RCC 7860 (cell line): ENCODE measurements around the gene FZD2.

Experiments used
- DNase-seq: peaks from one replicate; pipeline ENCODE4 v3.0.0-alpha.2; 2015; ENCODE audit warnings: low spot score
- FAIRE-seq: peaks from 2 replicates; lab custom pipeline; 2012; peaks lifted over from hg19 to GRCh38; lab: Jason Lieb, UNC

The FZD2 gene

DNA sequence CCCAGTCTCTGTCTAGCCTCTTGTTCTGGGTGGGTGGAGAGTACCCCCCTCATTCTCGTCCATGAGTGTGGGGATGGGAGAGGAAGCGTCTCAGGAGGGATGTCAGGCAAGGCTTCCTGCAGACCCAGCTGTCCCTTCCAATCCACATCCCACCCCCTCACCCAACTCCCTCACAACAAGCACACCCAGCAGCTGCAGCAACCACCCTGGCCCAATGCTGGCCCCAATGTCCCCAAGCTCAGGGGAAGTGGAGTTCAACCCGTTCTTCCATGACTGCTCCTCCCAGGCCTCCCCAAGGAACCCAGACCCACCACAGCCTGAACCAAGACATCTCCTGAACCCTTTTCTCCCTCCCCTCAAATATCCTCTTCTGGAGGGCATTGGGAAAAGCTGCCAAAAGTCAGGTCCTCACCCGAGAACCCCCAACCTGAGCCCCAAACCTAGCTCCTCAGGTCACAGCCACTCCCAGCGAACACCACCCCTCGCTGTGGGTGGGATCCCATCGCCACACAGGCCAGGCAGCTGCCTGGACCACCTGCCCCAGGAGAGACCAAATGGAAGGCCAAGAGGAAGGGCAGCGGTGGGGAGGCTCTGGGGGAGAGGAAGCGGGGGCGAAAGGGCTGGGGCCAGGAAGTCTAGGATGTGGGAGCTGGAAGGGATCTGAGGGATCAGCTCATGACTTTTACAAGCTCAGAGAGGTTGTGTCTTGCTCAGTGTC is 47.6 kb downstream of the FZD2 start:
- DNase-seq: no peak
- FAIRE-seq: no peak

GRCh38 chr17:44606658-44607057 is 49.4 kb downstream of the FZD2 start:
- no peak for FAIRE-seq
- DNase-seq: no peak

DNA sequence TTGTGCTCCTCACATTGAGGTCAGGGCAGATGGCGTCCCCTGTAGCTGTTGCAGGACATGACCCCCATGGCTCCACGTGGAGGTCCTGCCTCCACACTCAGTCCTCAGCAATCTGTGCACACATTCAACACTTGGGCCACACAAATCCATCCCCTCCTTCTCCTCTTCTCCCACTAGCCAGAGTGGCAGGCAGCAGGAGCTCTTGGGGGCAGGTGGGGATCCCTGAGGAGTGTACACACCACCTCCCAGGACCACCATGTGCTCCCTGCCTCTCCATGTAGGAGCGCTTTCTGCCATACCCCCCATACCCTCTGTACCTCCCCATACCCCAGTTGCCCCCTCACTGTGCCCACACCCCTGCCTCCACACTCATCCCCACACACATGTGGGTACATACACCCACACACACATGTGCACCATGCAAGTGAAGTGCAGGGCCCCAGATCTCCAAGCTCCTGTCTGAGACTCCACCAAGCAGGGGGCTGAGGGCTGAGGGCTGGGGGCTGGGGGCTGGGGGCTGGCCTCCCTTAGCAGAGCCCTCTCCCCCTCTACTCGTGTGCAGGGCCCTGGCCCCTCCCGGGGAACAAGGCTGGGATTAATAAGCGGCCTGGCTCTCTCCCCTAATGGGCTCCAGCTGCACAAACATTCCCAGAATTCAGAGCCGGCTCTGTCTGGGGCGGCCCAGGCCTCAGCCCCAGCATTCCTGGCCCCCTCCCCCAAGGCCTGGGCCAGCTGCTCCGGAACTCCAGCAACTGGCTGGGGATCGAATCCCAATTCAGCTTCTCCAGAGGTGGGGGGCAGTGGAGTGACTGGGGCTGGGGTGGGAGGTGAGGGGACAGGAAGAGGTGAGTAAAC is 50.8 kb downstream of the FZD2 start:
- DNase-seq (no peak), FAIRE-seq (no peak)

DNA sequence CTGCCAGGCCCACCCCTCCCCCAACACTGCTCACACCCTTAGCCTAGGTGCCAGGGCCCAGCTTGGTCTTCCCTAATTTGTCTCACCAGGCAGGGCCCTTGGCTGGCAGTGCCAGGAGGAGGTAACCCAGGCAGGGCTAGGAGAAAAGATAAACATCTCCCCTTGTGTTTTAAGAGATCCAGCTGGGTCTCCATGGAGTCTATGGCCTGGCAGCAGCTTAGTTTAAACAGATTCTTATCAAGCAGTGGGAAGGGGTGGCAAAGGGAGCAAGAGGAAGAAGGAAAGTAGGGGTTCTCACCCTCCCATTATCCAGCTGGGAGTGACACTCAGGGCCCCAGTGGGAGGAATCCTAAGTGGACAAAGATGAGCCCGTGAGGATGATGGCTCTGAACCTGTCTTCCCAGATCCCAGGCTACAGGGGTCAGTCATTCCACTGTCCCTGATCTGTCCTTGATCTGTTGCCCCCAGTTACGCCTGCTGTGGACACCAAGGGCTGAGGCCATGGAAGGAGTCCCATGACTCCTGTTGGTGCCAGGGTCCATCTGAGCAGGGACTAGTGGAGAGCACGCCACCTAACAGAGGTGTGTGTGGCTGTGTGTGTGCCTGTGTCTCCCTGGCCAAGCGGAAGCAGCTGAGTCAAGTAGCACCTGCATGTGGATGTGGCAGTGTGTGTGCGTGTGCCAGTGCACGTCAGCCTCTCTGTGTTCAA is 51.6 kb downstream of the FZD2 start:
- no peak for DNase-seq
- no peak for FAIRE-seq

DNA sequence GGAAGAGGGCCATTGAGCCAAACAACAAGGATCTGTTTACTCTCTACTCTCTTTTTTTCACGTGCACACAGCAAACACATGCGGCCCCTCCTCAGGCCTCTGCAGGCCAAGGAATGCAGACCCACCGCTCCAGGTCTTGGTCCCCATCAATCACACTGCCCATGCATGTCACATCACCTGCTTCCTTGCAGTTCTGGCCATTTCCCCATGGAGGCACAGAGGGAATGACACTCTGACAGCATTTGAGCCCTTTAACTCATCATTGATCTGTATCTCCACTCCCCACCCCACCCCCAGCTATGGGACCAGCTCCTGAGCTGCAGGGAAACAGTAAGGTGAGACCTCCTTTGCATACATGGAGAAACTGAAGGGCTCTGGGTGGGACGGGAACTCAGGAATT is 53.0 kb downstream of the FZD2 start:
- no peak for DNase-seq
- FAIRE-seq: no peak
